HK-2 (cell line): ENCODE results near the gene MED13L.

ENCODE experiments used
- DNase-seq: peaks from one replicate; pipeline ENCODE4 v3.0.0-alpha.2; 2018; ENCODE audit not compliant: unreplicated experiment

The MED13L gene

DNA sequence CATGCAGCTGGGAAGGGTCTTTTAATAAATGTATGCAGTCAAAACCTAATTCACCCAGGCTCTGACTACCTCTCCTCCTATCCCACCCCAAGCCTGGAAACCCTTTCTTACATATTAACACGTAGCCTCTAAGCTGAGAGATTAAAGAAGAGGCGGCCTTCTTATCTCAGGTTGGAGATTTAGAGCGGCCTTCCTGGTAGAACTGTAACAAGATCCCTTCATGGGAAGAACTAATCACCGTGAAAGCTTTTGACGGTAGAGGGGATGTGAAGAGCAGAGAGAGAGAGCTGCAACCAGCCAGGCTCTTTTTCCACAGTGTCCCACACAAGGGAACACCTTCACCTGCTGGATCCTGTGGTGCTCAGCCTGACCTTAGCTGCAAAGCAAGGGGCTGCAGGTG lies 367.4 kb downstream of the MED13L start:
- no peak for DNase-seq
